NCI-H82 treated with DMSO at 0.1 percent for 48 hours (cell line): ENCODE results near the gene JAGN1.
"Not testable (repeated sequence)": the region's sequence is repeated elsewhere in the genome, so short reads cannot be mapped to it uniquely, and the experiment has no call there.

Source experiments
- DNase-seq: peaks from one replicate; lab custom pipeline; 2025; ENCODE audit not compliant: unreplicated experiment; lab: John Stamatoyannopoulos, UW

Gene JAGN1

DNA sequence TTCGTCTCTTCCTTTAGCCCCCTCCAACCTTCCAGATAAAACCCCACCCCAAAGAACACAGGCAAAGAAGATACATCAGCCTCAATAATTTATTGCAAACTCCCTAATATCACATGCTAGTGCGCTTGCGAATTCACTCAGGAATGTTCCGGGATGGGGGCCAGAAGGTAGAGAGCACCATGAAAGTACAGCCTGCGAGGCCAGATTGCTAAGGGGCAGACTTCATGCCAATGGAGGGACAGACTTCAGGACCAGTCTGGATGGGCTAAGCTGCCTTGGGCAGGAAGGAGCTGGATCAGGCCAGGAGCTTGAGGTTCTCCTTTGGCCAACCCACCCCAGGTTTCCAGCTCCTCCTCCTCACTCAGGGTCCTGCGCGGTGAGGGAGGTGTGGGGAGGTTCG, 23.8 kb upstream of the JAGN1 start:
- no peak for DNase-seq

DNA sequence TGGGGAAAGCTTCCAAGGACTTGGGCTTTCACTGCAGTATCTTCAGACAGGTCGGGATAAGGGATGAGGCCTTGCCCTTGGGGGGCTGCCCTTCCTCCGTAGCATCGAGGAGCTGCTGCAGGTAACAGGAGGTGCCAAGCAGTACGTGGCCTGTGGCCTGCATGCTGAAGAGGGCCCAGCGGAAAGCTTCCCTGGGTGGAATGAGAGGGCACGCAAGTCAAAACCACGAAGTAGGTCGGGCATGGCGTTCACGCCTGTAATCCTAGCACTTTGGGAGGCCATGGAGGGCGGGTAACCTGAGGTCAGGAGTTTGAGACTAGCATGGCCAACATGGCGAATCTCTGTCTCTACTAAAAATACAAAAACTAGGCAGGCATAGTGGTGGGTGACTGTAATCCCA, 23.3 kb upstream of the JAGN1 start:
- no peak for DNase-seq

GRCh38 chr3:9869955-9870354, 20.5 kb upstream of the JAGN1 start:
- no peak for DNase-seq

DNA sequence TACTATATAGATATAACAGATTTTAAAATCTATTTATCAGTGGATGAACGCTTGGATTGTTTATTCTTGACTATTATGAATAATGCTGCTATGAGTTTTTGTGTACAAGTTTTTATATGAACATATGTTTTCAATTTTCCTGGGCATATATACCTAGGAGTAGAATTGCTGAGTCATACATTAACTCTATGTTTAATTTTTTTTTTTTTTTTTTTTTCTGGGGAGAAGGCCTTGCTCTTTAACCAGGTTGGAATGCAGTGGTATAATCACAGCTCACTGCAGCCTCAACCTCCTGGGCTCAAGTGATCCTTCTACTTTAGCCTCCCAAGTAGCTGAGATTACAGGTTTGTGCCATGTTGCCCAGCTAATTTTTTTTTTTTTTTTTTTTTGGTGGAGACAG, 19.4 kb upstream of the JAGN1 start:
- DNase-seq: no peak

- not testable (repeated sequence) for DNase-seq
Measured at GRCh38 chr3:9872067-9872466, 18.3 kb upstream of the JAGN1 start.

- no peak for DNase-seq
Measured at GRCh38 chr3:9875448-9875847, 15.0 kb upstream of the JAGN1 start.

DNA sequence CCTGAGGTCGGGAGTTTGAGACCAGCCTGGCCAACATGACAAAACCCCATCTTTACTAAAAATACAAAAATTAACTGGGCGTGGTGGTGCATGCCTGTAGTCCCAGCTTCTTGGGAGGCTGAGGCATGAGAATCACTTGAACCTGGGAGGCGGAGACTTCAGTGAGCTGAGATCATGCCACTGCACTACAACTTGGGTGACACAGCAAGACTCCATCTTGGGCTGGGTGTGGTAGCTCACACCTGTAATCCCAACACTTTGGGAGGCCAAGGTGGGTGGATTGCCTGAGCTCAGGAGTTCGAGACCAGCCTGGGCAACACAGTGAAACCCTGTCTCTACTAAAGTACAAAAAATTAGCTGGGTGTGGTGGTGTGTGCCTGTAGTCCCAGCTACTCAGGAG, 14.2 kb upstream of the JAGN1 start:
- DNase-seq: not testable (repeated sequence)

DNA sequence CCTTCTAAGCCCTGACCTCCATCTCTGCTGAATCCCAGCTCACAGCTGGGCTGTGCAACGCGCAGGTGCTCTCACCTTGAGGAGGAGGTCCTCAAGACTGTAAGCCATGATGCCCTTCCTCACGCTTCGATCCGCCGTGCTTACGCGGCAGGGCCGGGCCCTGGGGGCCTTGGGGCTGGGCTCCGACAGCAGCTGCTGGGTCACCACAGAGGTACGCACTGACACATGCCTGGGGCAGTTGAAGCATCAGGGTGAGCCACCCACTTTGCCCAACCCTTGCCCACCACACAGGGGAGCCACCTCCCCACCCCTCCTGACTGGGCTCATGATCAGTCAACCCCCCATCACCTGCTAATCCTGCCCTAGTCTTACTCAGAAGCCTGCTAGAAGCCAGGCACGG, 13.4 kb upstream of the JAGN1 start:
- DNase-seq: no peak

DNA sequence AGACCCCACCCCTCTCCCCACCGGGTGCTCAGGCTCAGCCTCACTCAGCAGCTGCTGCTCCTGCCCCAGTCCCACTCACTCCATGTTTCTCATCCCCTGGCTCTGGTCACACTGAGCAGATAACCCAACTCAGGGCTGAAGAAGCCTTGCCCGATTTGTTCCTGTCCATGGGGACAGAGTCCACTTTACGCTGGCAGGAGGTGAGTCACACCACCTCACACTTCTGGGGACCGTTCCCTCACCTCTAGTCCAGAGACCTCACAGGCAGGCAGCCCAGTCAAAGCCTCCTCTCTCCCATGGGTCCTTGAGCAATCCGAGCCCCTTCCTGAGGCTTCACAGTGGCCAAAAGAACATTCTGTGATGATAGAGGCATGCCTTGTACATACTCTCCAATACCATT, 11.7 kb upstream of the JAGN1 start:
- DNase-seq: no peak

GRCh38 chr3:9879830-9880549, 10.4 kb upstream of the JAGN1 start, which contains the start of gene CIDEC:
Gene CIDEC (minus strand): TSS chr3:9880253. CDS start chr3:9878486, 1,767 bp downstream.
- no peak for DNase-seq

DNA sequence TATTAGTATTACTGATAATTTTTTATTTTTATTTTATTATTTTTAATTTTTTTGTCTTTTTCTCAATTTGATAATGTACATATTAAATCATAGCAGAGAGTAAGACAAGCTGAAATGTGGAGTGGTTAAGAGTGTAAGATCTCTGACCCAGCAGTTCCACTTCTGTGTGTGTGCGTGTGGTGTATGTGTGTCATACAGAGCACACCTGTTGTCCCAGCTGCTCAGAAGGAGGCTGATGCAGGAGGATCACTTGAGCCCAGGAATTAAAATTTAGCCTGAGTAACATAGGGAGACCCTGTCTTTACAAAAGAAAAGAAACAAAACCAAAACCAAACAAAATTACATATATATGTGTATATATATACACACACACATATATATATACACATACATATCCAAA, 9.0 kb upstream of the JAGN1 start:
- no peak for DNase-seq

DNA sequence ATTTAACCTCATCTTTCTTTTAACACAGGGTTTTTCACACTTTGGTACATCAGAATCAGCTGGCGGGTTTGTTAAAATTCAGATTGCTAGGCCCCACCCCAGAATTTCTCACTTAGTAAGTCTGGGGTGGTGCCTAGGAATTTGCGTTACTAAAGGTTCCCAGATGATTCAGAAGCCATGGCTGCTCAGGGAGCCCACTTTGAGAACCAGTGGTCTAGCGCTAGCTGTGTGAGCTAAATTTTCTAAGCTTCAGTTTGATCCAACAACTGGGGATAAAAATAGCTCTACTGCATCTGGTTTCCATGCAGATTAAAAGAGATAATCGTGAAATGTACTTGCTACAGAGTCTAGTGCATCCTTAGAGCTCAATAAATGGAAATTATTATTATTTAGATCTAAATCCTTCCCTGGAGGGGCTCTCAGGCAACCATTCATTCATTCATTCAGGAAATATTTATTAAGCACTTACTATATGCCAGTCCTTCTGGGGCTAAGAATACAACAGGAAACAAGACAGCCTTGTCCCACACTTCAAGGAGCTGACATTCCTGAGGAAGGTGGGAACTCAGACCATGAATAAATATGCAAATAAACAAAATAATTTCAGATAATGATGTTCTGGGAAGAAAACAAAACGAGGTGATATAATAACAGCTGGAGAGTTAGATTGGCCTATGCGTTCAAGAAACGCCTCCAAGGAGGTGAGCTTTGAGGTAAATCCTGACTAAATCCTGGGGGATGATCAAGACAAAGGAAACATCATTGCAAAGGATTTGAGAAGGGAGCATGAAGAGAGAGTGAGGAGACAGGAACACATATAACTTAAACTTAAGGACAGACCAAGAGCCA, 6.5 kb upstream of the JAGN1 start:
- no peak for DNase-seq

GRCh38 chr3:9884555-9885165, 5.8 kb upstream of the JAGN1 start:
- DNase-seq: no peak

DNA sequence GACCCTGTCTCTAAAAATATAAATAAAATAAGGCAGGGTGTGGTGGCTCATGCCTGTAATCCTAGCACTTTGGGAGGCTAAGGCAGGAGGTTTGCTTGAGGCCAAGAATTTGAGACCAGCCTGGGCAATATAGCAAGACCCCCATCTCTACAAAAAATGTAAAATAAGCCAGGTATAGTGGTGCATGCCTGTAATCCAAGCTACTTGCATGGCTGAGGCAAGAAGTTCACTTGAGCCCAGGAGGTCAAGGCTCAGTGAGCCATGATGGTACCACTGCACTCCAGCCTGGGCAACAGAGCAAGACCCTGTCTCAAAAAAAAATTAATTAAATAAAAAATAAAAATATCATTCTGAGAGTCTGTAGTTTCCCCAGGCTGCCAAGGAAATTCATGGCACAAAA, 4.1 kb upstream of the JAGN1 start:
- DNase-seq: no peak

GRCh38 chr3:9887480-9887879, 2.9 kb upstream of the JAGN1 start:
- DNase-seq: no peak

DNA sequence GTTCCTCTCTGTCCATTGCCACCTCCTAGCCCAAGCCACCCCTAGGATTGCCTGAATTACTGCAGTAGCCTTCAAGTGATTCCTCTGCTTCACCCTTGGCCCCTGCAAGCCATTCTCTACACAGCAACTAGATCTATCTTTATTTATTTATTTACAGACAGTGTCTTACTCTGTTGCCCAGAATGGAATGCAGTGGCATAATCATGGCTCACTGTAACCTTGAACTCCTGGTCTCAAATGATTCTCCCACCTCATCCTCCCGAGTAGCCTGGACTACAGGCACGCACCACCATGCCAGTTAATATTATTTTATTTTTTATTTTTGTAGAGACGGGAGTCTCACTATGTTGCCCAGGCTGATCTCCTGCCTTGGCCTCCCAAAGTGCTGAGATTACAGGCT, 1.9 kb upstream of the JAGN1 start:
- no peak for DNase-seq

DNA sequence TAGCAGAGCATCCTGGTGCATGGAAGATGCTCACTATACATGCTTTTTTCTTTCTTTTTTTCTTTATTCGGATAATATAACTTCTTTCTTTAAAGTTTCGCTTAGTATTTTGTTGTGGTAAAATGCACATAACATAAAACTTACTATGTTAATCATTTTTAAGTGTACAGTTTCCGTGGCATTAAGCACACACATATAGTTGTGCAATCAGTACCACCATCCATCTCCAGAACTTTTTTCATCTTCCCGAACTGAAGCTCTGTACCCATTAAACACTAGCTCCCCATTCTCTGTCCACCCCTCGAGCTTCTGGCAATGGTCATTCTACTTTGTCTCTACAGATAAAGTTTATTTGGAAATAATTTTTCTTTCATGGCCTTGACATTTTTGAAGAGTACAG, 1.0 kb upstream of the JAGN1 start:
- no peak for DNase-seq

DNA sequence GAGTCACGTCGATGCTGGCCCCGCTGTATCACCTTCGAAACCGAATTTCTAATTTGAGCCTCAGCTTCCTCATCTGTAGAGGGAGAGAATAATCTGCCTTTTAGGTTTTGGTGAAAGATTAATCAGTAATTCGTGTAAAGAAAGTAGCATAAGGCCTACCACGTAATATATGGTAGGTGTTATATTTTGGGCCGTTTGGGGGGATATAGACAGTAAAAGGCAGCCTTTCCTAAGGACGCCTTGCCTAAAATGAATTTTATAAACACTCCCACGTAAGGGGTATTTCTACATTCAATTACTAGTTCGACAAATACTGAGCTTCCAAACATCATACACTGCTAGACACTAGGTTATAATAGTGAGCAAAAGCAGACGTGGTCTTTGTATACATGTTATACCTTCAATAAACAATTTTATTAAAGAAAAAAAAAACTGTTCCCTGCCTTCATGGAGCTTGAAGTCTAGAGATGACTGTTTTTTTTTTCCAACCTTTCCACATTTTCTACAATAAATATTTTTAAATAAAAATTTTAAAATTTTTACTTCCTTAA, 737 bp downstream of the JAGN1 start:
- DNase-seq: no peak

GRCh38 chr3:9893739-9894138, 3.3 kb downstream of the JAGN1 start:
- no peak for DNase-seq

GRCh38 chr3:9895715-9896114, 5.3 kb downstream of the JAGN1 start:
- DNase-seq: not testable (repeated sequence)

- not testable (repeated sequence) for DNase-seq
Measured at GRCh38 chr3:9896755-9897407, 6.5 kb downstream of the JAGN1 start.
